Ovary (tissue), 3 donors: Measurements from ENCODE around the gene ZNF529.

Source experiments
- EP300 ChIP-seq: sonication (generic); formaldehyde crosslinking; IDR thresholded peaks from one replicate; pipeline ENCODE4 v1.6.1; 2017; ENCODE audit warnings: antibody characterized with exemption
- POLR2A ChIP-seq: fragments of 450-650 bp; IDR thresholded peaks from one replicate; pipeline ENCODE4 v1.6.1; 2017; ENCODE audit warnings: antibody characterized with exemption, mild to moderate bottlenecking, moderate library complexity
- TF ChIP-seq, protein P1 (sequence below), 3 donors: fragments of 450-650 bp in 2 of 3; fragments of 200-600 bp in 1 of 3; IDR thresholded peaks; one replicate each; pipeline versions ENCODE4 v1.5.1 to v1.8.0; 2016 to 2022; ENCODE audit warnings: antibody characterized with exemption in 3 of 3, mild to moderate bottlenecking in 1 of 3
- donor health status: DM: no; HTN: no; CAD: no.

DNA sequence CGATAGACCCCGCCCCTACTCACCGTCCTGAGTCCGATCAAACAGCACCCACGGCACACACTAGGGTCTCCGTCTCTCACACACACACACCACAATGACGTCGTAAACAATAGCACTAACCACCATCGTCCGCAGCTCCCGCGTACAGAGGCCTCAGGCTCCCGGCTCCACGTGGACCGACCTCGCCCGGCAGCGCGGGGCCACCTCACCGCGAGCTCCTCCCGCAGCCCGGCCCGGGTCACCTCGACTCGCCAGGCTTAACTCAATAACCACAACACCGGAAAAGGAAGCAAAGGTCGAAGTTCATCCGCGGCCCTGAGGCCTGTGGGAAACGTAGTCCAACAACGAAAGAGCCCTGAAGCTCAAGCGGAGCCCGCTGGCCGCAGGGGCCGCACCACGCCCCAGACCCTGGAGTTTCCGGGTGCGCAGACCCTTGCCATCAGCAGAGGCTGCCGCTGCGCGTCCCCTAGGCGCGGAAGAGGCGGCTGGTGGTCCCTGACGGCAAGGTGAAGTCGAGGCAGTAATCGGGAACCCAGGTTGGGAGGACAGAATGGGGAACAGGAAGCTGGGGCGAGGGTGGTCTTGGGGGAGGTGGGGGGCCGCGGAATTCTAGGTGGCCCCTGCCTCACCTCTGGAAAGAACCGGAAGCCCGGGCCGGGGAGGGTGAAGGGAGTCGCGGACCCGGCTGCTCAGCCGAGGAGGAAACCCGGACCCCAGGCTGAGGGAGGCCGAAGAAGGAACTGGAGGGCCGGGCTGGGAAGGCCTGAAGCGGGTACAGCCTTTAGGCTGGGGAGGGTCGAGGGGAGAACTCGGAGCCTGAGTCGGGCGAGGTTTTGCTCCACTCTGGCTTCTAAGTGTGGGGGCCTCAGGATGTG, at the start of gene ZNF529:
- TF ChIP-seq, protein P1, sequence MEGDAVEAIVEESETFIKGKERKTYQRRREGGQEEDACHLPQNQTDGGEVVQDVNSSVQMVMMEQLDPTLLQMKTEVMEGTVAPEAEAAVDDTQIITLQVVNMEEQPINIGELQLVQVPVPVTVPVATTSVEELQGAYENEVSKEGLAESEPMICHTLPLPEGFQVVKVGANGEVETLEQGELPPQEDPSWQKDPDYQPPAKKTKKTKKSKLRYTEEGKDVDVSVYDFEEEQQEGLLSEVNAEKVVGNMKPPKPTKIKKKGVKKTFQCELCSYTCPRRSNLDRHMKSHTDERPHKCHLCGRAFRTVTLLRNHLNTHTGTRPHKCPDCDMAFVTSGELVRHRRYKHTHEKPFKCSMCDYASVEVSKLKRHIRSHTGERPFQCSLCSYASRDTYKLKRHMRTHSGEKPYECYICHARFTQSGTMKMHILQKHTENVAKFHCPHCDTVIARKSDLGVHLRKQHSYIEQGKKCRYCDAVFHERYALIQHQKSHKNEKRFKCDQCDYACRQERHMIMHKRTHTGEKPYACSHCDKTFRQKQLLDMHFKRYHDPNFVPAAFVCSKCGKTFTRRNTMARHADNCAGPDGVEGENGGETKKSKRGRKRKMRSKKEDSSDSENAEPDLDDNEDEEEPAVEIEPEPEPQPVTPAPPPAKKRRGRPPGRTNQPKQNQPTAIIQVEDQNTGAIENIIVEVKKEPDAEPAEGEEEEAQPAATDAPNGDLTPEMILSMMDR (IDR thresholded peaks at IDR 0.05): no peak
- TF ChIP-seq POLR2A: no peak
- no peak for TF ChIP-seq EP300
